GM12874 (cell line): Measurements from ENCODE around the gene ZKSCAN2.

ENCODE experiments used
- TF ChIP-seq, protein P1 (sequence below): IDR thresholded peaks from 2 replicates; pipeline ENCODE4 v1.5.1; 2011; ENCODE audit warnings: low read depth, mild to moderate bottlenecking, control low read depth, low read length, moderate library complexity; ENCODE audit not compliant: insufficient read depth

ZKSCAN2 gene

DNA sequence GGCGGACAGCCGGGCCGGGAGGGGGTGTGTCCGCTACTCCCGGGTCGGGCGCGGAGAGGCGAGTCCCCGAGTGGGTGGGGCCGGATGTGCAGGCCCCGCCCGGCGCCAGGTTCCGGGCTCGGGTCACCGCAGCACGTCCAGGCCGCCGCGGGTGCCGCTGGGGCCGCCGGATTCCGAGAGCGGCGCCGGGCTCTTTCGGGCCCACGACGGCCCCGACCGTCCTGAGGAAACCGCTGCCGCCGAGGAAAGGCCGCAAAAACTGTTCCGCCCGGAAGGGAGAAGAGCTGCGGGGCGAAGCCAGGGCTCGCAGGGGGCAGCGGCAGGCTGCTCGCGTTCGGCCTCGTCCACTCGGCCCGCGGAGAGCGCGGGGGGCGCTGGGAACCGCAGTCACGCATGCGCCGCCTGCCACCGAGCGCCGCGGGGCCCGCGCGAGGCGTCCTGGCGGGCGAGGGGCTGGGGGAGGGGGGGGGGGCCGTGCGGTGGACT, at the start of gene ZKSCAN2:
ZKSCAN2 (minus strand) TSS at position 376 of the 486 bp plus-strand sequence. CDS start 718 bp downstream, outside the sequence.
- TF ChIP-seq, protein P1, sequence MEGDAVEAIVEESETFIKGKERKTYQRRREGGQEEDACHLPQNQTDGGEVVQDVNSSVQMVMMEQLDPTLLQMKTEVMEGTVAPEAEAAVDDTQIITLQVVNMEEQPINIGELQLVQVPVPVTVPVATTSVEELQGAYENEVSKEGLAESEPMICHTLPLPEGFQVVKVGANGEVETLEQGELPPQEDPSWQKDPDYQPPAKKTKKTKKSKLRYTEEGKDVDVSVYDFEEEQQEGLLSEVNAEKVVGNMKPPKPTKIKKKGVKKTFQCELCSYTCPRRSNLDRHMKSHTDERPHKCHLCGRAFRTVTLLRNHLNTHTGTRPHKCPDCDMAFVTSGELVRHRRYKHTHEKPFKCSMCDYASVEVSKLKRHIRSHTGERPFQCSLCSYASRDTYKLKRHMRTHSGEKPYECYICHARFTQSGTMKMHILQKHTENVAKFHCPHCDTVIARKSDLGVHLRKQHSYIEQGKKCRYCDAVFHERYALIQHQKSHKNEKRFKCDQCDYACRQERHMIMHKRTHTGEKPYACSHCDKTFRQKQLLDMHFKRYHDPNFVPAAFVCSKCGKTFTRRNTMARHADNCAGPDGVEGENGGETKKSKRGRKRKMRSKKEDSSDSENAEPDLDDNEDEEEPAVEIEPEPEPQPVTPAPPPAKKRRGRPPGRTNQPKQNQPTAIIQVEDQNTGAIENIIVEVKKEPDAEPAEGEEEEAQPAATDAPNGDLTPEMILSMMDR = no peak

GRCh38 chr16:25299792-25300590, 42.3 kb upstream of the ZKSCAN2 start:
- TF ChIP-seq, protein P1 = no peak

- TF ChIP-seq, protein P1 = no peak
Observed at GRCh38 chr16:25298165-25298872, 40.7 kb upstream of the ZKSCAN2 start.

- TF ChIP-seq, protein P1 = no peak
Observed at GRCh38 chr16:25297151-25297787, 39.6 kb upstream of the ZKSCAN2 start.

- TF ChIP-seq, protein P1 = no peak
Observed at GRCh38 chr16:25291580-25291979, 33.9 kb upstream of the ZKSCAN2 start.

DNA sequence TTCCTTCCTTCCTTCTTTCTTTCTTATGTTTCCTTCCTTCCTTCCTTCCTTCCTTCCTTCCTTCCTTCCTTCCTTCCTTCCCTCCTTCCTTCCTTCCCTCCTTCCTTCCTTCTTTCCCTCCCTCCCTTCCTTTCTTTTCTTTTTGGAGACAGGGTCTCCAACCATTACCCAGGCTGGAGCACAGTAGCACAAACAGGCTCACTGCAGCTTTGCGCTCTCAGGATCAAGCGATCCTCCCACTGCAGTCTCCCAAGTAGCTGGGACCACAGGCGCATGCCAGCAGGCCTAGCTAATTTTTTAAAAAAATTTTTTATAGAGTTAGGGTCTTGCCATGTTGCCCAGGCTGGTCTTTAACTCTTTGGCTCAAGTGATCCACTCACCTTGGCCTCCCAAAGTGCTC, 31.8 kb upstream of the ZKSCAN2 start:
- TF ChIP-seq, protein P1 = no peak

- TF ChIP-seq, protein P1 = no peak
Observed at GRCh38 chr16:25279491-25279890, 21.8 kb upstream of the ZKSCAN2 start.
